ENCODE results near the gene SRRM3.
A peak's percentile ranks its signal among the peaks of the same experiment; 100 is the strongest.
"Not testable (repeated sequence)": the region's sequence is repeated elsewhere in the genome, so short reads cannot be mapped to it uniquely, and the experiment has no call there.

SRRM3 gene

GRCh38 chr7:76261931-76262330, 60.2 kb downstream of the SRRM3 start:
- Mint-ChIP-seq H3K27ac (ENCODE audit: low read depth) (no peak overlapping the region), H3K4me3 (no peak overlapping the region), H3K9me3 (no peaks in the 10 kb centered on the region), H3K27me3 (peaks cover 60% of the 10 kb centered on the region), H3K4me1 (no peaks in the 10 kb centered on the region), H3K36me3 (ENCODE audit: insufficient read depth) (peaks cover 2% of the 10 kb centered on the region)
- DNase-seq (ENCODE audit: low spot score in 2 of 2) = no peak
- ATAC-seq (replicated peaks; ENCODE audit: extremely low read depth, poor library complexity, severe bottlenecking) = no peak

GRCh38 chr7:76262683-76263402, 61.1 kb downstream of the SRRM3 start:
- no peak overlapping the region for H3K27ac Mint-ChIP-seq (ENCODE audit: low read depth)
- ATAC-seq (replicated peaks; ENCODE audit: extremely low read depth, poor library complexity, severe bottlenecking) (no peak), DNase-seq (ENCODE audit: low spot score in 2 of 2) (no peak)
- peaks cover 55% of the 10 kb centered on the region for H3K27me3 Mint-ChIP-seq
- H3K9me3 Mint-ChIP-seq = no peaks in the 10 kb centered on the region
- no peaks in the 10 kb centered on the region for H3K4me1 Mint-ChIP-seq
- no peak overlapping the region for H3K4me3 Mint-ChIP-seq
- peaks cover 2% of the 10 kb centered on the region for H3K36me3 Mint-ChIP-seq (ENCODE audit: insufficient read depth)

- no peaks in the 10 kb centered on the region for H3K4me1 Mint-ChIP-seq
Observed at GRCh38 chr7:76265299-76265698, 63.6 kb downstream of the SRRM3 start.

GRCh38 chr7:76267107-76267893, 65.6 kb downstream of the SRRM3 start:
- DNase-seq (ENCODE audit: low spot score in 2 of 2) = no peak
- Mint-ChIP-seq H3K27ac (ENCODE audit: low read depth) (no peak overlapping the region), H3K4me1 (no peaks in the 10 kb centered on the region), H3K9me3 (no peaks in the 10 kb centered on the region), H3K4me3 (no peak overlapping the region), H3K36me3 (ENCODE audit: insufficient read depth) (peaks cover 2% of the 10 kb centered on the region), H3K27me3 (peaks cover 49% of the 10 kb centered on the region)
- ATAC-seq (replicated peaks; ENCODE audit: extremely low read depth, poor library complexity, severe bottlenecking) = no peak

More at GRCh38 chr7:76265299-76265698, 63.6 kb downstream of the SRRM3 start:
- DNase-seq (ENCODE audit: low spot score in 2 of 2) = no peak
- peaks cover 2% of the 10 kb centered on the region for H3K36me3 Mint-ChIP-seq (ENCODE audit: insufficient read depth)
- no peaks in the 10 kb centered on the region for H3K9me3 Mint-ChIP-seq
- H3K27ac Mint-ChIP-seq (ENCODE audit: low read depth) = no peak overlapping the region
- H3K27me3 Mint-ChIP-seq = peaks cover 62% of the 10 kb centered on the region
- ATAC-seq (replicated peaks; ENCODE audit: extremely low read depth, poor library complexity, severe bottlenecking) = no peak
- no peak overlapping the region for H3K4me3 Mint-ChIP-seq

GRCh38 chr7:76267894-76268183, 66.1 kb downstream of the SRRM3 start:
- Mint-ChIP-seq H3K4me3 (no peak overlapping the region), H3K27me3 (peaks cover 47% of the 10 kb centered on the region), H3K36me3 (ENCODE audit: insufficient read depth) (peaks cover 2% of the 10 kb centered on the region)

GRCh38 chr7:76268376-76268775, 66.7 kb downstream of the SRRM3 start:
- H3K4me1 Mint-ChIP-seq = no peaks in the 10 kb centered on the region
- H3K27ac Mint-ChIP-seq (ENCODE audit: low read depth) = no peak overlapping the region
- H3K27me3 Mint-ChIP-seq = peaks cover 47% of the 10 kb centered on the region
- H3K4me3 Mint-ChIP-seq = no peak overlapping the region
- H3K36me3 Mint-ChIP-seq (ENCODE audit: insufficient read depth) = no peaks in the 10 kb centered on the region
- ATAC-seq (replicated peaks; ENCODE audit: extremely low read depth, poor library complexity, severe bottlenecking) (no peak), DNase-seq (ENCODE audit: low spot score in 2 of 2) (no peak)
- no peaks in the 10 kb centered on the region for H3K9me3 Mint-ChIP-seq

More at GRCh38 chr7:76267894-76268183, 66.1 kb downstream of the SRRM3 start:
- H3K4me1 Mint-ChIP-seq = no peaks in the 10 kb centered on the region
- no peaks in the 10 kb centered on the region for H3K9me3 Mint-ChIP-seq
- H3K27ac Mint-ChIP-seq (ENCODE audit: low read depth) = no peak overlapping the region
- DNase-seq (ENCODE audit: low spot score in 2 of 2) = no peak
- no peak for ATAC-seq (replicated peaks; ENCODE audit: extremely low read depth, poor library complexity, severe bottlenecking)

GRCh38 chr7:76269895-76270294, 68.2 kb downstream of the SRRM3 start:
- Mint-ChIP-seq H3K27me3 (peaks cover 53% of the 10 kb centered on the region), H3K4me3 (no peak overlapping the region), H3K4me1 (no peaks in the 10 kb centered on the region), H3K27ac (ENCODE audit: low read depth) (no peak overlapping the region), H3K36me3 (ENCODE audit: insufficient read depth) (no peaks in the 10 kb centered on the region), H3K9me3 (no peaks in the 10 kb centered on the region)
- DNase-seq (ENCODE audit: low spot score in 2 of 2) = no peak
- no peak for ATAC-seq (replicated peaks; ENCODE audit: extremely low read depth, poor library complexity, severe bottlenecking)

GRCh38 chr7:76271384-76271783, 69.7 kb downstream of the SRRM3 start:
- not testable (repeated sequence) for H3K4me3 Mint-ChIP-seq; H3K4me1 Mint-ChIP-seq; DNase-seq (ENCODE audit: low spot score in 2 of 2); H3K36me3 Mint-ChIP-seq (ENCODE audit: insufficient read depth); H3K27ac Mint-ChIP-seq (ENCODE audit: low read depth); H3K9me3 Mint-ChIP-seq; ATAC-seq (replicated peaks; ENCODE audit: extremely low read depth, poor library complexity, severe bottlenecking)
- H3K27me3 Mint-ChIP-seq = peaks cover 53% of the 10 kb centered on the region

- peaks cover 53% of the 10 kb centered on the region for H3K27me3 Mint-ChIP-seq
- H3K27ac Mint-ChIP-seq (ENCODE audit: low read depth) = no peak overlapping the region
- H3K4me1 Mint-ChIP-seq = no peaks in the 10 kb centered on the region
- H3K4me3 Mint-ChIP-seq = no peak overlapping the region
- no peak for DNase-seq (ENCODE audit: low spot score in 2 of 2)
- no peaks in the 10 kb centered on the region for H3K9me3 Mint-ChIP-seq
- no peaks in the 10 kb centered on the region for H3K36me3 Mint-ChIP-seq (ENCODE audit: insufficient read depth)
- ATAC-seq (replicated peaks; ENCODE audit: extremely low read depth, poor library complexity, severe bottlenecking) = no peak
Observed at GRCh38 chr7:76272142-76272541, 70.4 kb downstream of the SRRM3 start.

- DNase-seq (ENCODE audit: low spot score in 2 of 2) (no peak), ATAC-seq (replicated peaks; ENCODE audit: extremely low read depth, poor library complexity, severe bottlenecking) (no peak)
- Mint-ChIP-seq H3K27me3 (peaks cover 48% of the 10 kb centered on the region), H3K27ac (ENCODE audit: low read depth) (no peak overlapping the region), H3K4me3 (no peak overlapping the region), H3K36me3 (ENCODE audit: insufficient read depth) (no peaks in the 10 kb centered on the region), H3K9me3 (no peaks in the 10 kb centered on the region), H3K4me1 (no peaks in the 10 kb centered on the region)
Observed at GRCh38 chr7:76272851-76273497, 71.3 kb downstream of the SRRM3 start.

GRCh38 chr7:76273503-76273902, 71.8 kb downstream of the SRRM3 start:
- ATAC-seq (replicated peaks; ENCODE audit: extremely low read depth, poor library complexity, severe bottlenecking) (no peak), DNase-seq (ENCODE audit: low spot score in 2 of 2) (no peak)
- Mint-ChIP-seq H3K27me3 (peaks cover 42% of the 10 kb centered on the region), H3K9me3 (no peaks in the 10 kb centered on the region), H3K4me1 (no peaks in the 10 kb centered on the region), H3K27ac (ENCODE audit: low read depth) (no peak overlapping the region), H3K36me3 (ENCODE audit: insufficient read depth) (no peaks in the 10 kb centered on the region), H3K4me3 (no peak overlapping the region)

GRCh38 chr7:76278540-76278939, 76.8 kb downstream of the SRRM3 start:
- ATAC-seq (replicated peaks; ENCODE audit: extremely low read depth, poor library complexity, severe bottlenecking) = no peak
- no peak overlapping the region for H3K4me3 Mint-ChIP-seq
- H3K27ac Mint-ChIP-seq (ENCODE audit: low read depth) = no peak overlapping the region
- no peak for DNase-seq (ENCODE audit: low spot score in 2 of 2)
- peaks cover 15% of the 10 kb centered on the region for H3K4me1 Mint-ChIP-seq
- H3K9me3 Mint-ChIP-seq = no peaks in the 10 kb centered on the region
- H3K36me3 Mint-ChIP-seq (ENCODE audit: insufficient read depth) = peaks cover 2% of the 10 kb centered on the region
- peaks cover 50% of the 10 kb centered on the region for H3K27me3 Mint-ChIP-seq

- H3K4me1 Mint-ChIP-seq = peaks cover 15% of the 10 kb centered on the region
- H3K27me3 Mint-ChIP-seq = peaks cover 61% of the 10 kb centered on the region
- no peaks in the 10 kb centered on the region for H3K9me3 Mint-ChIP-seq
- ATAC-seq (replicated peaks; ENCODE audit: extremely low read depth, poor library complexity, severe bottlenecking) = no peak
- H3K27ac Mint-ChIP-seq (ENCODE audit: low read depth) = peak overlapping the region; percentile 30
- peaks cover 2% of the 10 kb centered on the region for H3K36me3 Mint-ChIP-seq (ENCODE audit: insufficient read depth)
- peak overlapping the region; percentile 68 for H3K4me3 Mint-ChIP-seq
- no peak for DNase-seq (ENCODE audit: low spot score in 2 of 2)
Observed at GRCh38 chr7:76280408-76280807, 78.7 kb downstream of the SRRM3 start.
